H9 (cell line): ENCODE results near the gene HBP1. TPM values are rescaled to one million over a fixed set of nuclear protein-coding genes. Genes with fewer than 3 reads are reported as not detected.

Experiments
- DNase-seq: peaks from one replicate; pipeline ENCODE4 v3.0.0-alpha.2; 2017
- H2AFZ ChIP-seq: one replicate; pipeline ENCODE4 v1.6.1; 2013; ENCODE audit warnings: mild to moderate bottlenecking, low read length, control low read depth, moderate library complexity
- H2AK5ac ChIP-seq: 2 replicates; pipeline ENCODE4 v1.6.1; 2013; ENCODE audit warnings: low read length, control low read depth, mixed read lengths; ENCODE audit not compliant: insufficient read length
- H2BK120ac ChIP-seq: one replicate; pipeline ENCODE4 v1.6.1; 2013; ENCODE audit warnings: low read depth, mild to moderate bottlenecking, low read length, control low read depth, inconsistent platforms; ENCODE audit not compliant: poor library complexity, severe bottlenecking
- H2BK12ac ChIP-seq: 2 replicates; pipeline ENCODE4 v1.6.1; 2013; ENCODE audit warnings: low read length, control low read depth, mixed read lengths, low read depth; ENCODE audit not compliant: insufficient read length
- H2BK15ac ChIP-seq: 2 replicates; pipeline ENCODE4 v1.6.1; 2013; ENCODE audit warnings: low read depth, low read length, control low read depth
- H2BK20ac ChIP-seq: one replicate; pipeline ENCODE4 v1.6.1; 2013; ENCODE audit warnings: low read depth, mild to moderate bottlenecking, low read length, control low read depth, inconsistent platforms; ENCODE audit not compliant: poor library complexity, severe bottlenecking
- H2BK5ac ChIP-seq: 2 replicates; pipeline ENCODE4 v1.6.1; 2013; ENCODE audit warnings: low read length, control low read depth, mixed read lengths; ENCODE audit not compliant: insufficient read length
- H3K14ac ChIP-seq: 2 replicates; pipeline ENCODE4 v1.6.1; 2013; ENCODE audit warnings: low read length, control low read depth; ENCODE audit not compliant: insufficient read depth
- H3K18ac ChIP-seq: 2 replicates; pipeline ENCODE4 v1.6.1; 2013; ENCODE audit warnings: low read depth, mild to moderate bottlenecking, mixed read lengths, low read length, control low read depth; ENCODE audit not compliant: insufficient read length
- H3K23ac ChIP-seq: 2 replicates; pipeline ENCODE4 v1.6.1; 2013; ENCODE audit warnings: low read length, control low read depth, mixed read lengths, low read depth; ENCODE audit not compliant: insufficient read length
- H3K23me2 ChIP-seq: 2 replicates; pipeline ENCODE4 v1.6.1; 2013; ENCODE audit warnings: low read depth, mild to moderate bottlenecking, mixed read lengths, low read length, control low read depth; ENCODE audit not compliant: insufficient read length, poor library complexity, severe bottlenecking
- H3K27ac ChIP-seq: 2 replicates; pipeline ENCODE4 v1.5.1; 2013; ENCODE audit warnings: low read length, control low read depth, mixed read lengths, low read depth; ENCODE audit not compliant: insufficient read length
- H3K27me3 ChIP-seq: 2 replicates; pipeline ENCODE4 v1.6.1; 2013; ENCODE audit warnings: low read length, control low read depth, inconsistent platforms; ENCODE audit not compliant: insufficient read depth
- H3K4ac ChIP-seq: 2 replicates; pipeline ENCODE4 v1.6.1; 2013; ENCODE audit warnings: low read depth, mild to moderate bottlenecking, control low read depth, inconsistent platforms, low read length, moderate library complexity
- H3K4me1 ChIP-seq: 2 replicates; pipeline ENCODE4 v1.6.1; 2013; ENCODE audit warnings: low read length, control low read depth, inconsistent platforms; ENCODE audit not compliant: insufficient read depth
- H3K4me2 ChIP-seq: 2 replicates; pipeline ENCODE4 v1.6.1; 2013; ENCODE audit warnings: low read length, control low read depth, mixed read lengths; ENCODE audit not compliant: insufficient read length, insufficient read depth
- H3K56ac ChIP-seq: 2 replicates; pipeline ENCODE4 v1.6.1; 2013; ENCODE audit warnings: low read depth, mild to moderate bottlenecking, mixed read lengths, low read length, control low read depth; ENCODE audit not compliant: insufficient read length
- H3K79me1 ChIP-seq: 2 replicates; pipeline ENCODE4 v1.6.1; 2013; ENCODE audit warnings: low read depth, mild to moderate bottlenecking, moderate library complexity, low read length, control low read depth, inconsistent platforms; ENCODE audit not compliant: insufficient read depth, poor library complexity, severe bottlenecking
- H3K79me2 ChIP-seq: 2 replicates; pipeline ENCODE4 v1.6.1; 2013; ENCODE audit warnings: low read length, control low read depth, inconsistent platforms; ENCODE audit not compliant: insufficient read depth
- H3K9ac ChIP-seq: 2 replicates; pipeline ENCODE4 v1.6.1; 2013; ENCODE audit warnings: low read length, control low read depth, mixed read lengths; ENCODE audit not compliant: insufficient read length; ENCODE audit errors: extremely low read depth
- H3K9me3 ChIP-seq: one replicate; pipeline ENCODE4 v1.6.1; 2013; ENCODE audit warnings: low read depth, low read length, inconsistent platforms; ENCODE audit not compliant: control insufficient read depth
- H3T11ph ChIP-seq: one replicate; pipeline ENCODE4 v1.6.1; 2013; ENCODE audit warnings: mild to moderate bottlenecking, low read length, control low read depth, inconsistent platforms
- H4K20me1 ChIP-seq: one replicate; pipeline ENCODE4 v1.6.1; 2013; ENCODE audit not compliant: control insufficient read depth, insufficient read length, insufficient read depth
- H4K5ac ChIP-seq: 2 replicates; pipeline ENCODE4 v1.6.1; 2013; ENCODE audit warnings: low read depth, mild to moderate bottlenecking, mixed read lengths, low read length, control low read depth; ENCODE audit not compliant: insufficient read length
- H4K8ac ChIP-seq: replicated peaks from 2 replicates; pipeline ENCODE4 v1.6.1; 2013; ENCODE audit warnings: low read length, control low read depth, mixed read lengths, low read depth; ENCODE audit not compliant: insufficient read length
- H4K91ac ChIP-seq: 2 replicates; pipeline ENCODE4 v1.6.1; 2013; ENCODE audit warnings: low read depth, mild to moderate bottlenecking, moderate library complexity, mixed read lengths, low read length, control low read depth; ENCODE audit not compliant: insufficient read length
- H3K27ac Mint-ChIP-seq, 3 experiments: 2 replicates in 2 of 3; 3 replicates in 1 of 3; pipeline ENCODE4 v1.8.0; 2020 to 2021; ENCODE audit warnings: mixed read lengths in 3 of 3, mild to moderate bottlenecking in 1 of 3, moderate library complexity in 1 of 3
- H3K27me3 Mint-ChIP-seq: 2 replicates; pipeline ENCODE4 v1.8.0; 2021; ENCODE audit warnings: low read depth, mild to moderate bottlenecking, moderate library complexity, mixed read lengths
- H3K36me3 Mint-ChIP-seq, 3 experiments: 2 replicates in 2 of 3; 3 replicates in 1 of 3; pipeline ENCODE4 v1.8.0; 2020 to 2021; ENCODE audit warnings: low read depth in 3 of 3, mixed read lengths in 3 of 3; ENCODE audit not compliant: insufficient read depth in 1 of 3
- H3K4me1 Mint-ChIP-seq, 2 experiments: 2 replicates each; pipeline ENCODE4 v1.8.0; 2020; ENCODE audit warnings: mixed read lengths in 2 of 2
- H3K4me3 Mint-ChIP-seq, 2 experiments: 2 replicates in 1 of 2; 3 replicates in 1 of 2; pipeline ENCODE4 v1.8.0; 2020 to 2021; ENCODE audit warnings: mild to moderate bottlenecking in 2 of 2, mixed read lengths in 2 of 2, moderate library complexity in 1 of 2
- H3K9me3 Mint-ChIP-seq, 2 experiments: 2 replicates in 1 of 2; 3 replicates in 1 of 2; pipeline ENCODE4 v1.8.0; 2020; ENCODE audit warnings: mild to moderate bottlenecking in 2 of 2, mixed read lengths in 2 of 2, moderate library complexity in 1 of 2
- CTCF ChIP-seq: fragments of 200-600 bp; sonication (generic); conservative IDR thresholded peaks from 3 replicates; pipeline ENCODE4 v1.8.0; 2021; ENCODE audit warnings: antibody characterized with exemption, mild to moderate bottlenecking
- WGBS: extraction: QIAGEN DNeasy Blood & Tissue Kit; methylation state at CpG from one replicate; pipeline ENCODE4 v1.1.7; 2013; ENCODE audit warnings: missing lambda C conversion rate, low lambda C conversion rate, mixed read lengths; ENCODE audit not compliant: insufficient read length; ENCODE audit errors: extremely low coverage; 5-methylcytosine and 5-hydroxymethylcytosine counted together
- total RNA-seq: library from RNA; stranded (reverse); gene quantifications from 2 replicates; pipeline ENCODE4 v1.2.1, GENCODE V29; 2021

Gene HBP1
- total RNA-seq, 1 experiment from 2014 or later: 27.6 TPM

GRCh38 chr7:107212725-107213124, 43.9 kb downstream of the HBP1 start:
- no peak overlapping the region for H3K27ac ChIP-seq
- H3K79me2 ChIP-seq: no peaks in the 10 kb centered on the region
- no CpG with 5 or more reads among the region's 2 CpGs for WGBS
- TF ChIP-seq CTCF: no peak
- H2BK12ac ChIP-seq: no peak overlapping the region
- peak overlapping the region in 1 of 3 experiments; percentile 41; a peak in 1 of 7 replicates for H3K27ac Mint-ChIP-seq
- H2AK5ac ChIP-seq: no peak overlapping the region
- DNase-seq: no peak
- H3K56ac ChIP-seq: no peak overlapping the region
- no peak overlapping the region for H3K14ac ChIP-seq
- H4K8ac ChIP-seq: no peak overlapping the region
- H2AFZ ChIP-seq: no peak overlapping the region
- no peaks in the 10 kb centered on the region for H4K20me1 ChIP-seq
- no peak overlapping the region for H3K18ac ChIP-seq
- no peak overlapping the region for H2BK20ac ChIP-seq
- no peak overlapping the region for H2BK15ac ChIP-seq
- H2BK120ac ChIP-seq: no peak overlapping the region
- H3K27me3 ChIP-seq: no peaks in the 10 kb centered on the region
- peaks cover 9 to 13% (median 12%) of the 10 kb centered on the region in 3 experiments; a peak in 6 of 7 replicates for H3K36me3 Mint-ChIP-seq
- no peaks in the 10 kb centered on the region for H3K27me3 Mint-ChIP-seq
- peaks cover 0 to 4% of the 10 kb centered on the region in 2 experiments; a peak in 2 of 4 replicates for H3K4me1 Mint-ChIP-seq
- H3K23me2 ChIP-seq: no peaks in the 10 kb centered on the region
- H3K9me3 Mint-ChIP-seq: peaks cover 0 to 2% of the 10 kb centered on the region in 2 experiments; a peak in 2 of 5 replicates
- no peak overlapping the region for H3K9ac ChIP-seq
- no peak overlapping the region for H4K91ac ChIP-seq
- no peak overlapping the region for H3K4me3 Mint-ChIP-seq
- no peak overlapping the region for H3T11ph ChIP-seq
- no peaks in the 10 kb centered on the region for H3K4me1 ChIP-seq
- no peak overlapping the region for H3K4me2 ChIP-seq
- H2BK5ac ChIP-seq: no peak overlapping the region
- H3K9me3 ChIP-seq: no peaks in the 10 kb centered on the region
- H3K79me1 ChIP-seq: no peaks in the 10 kb centered on the region
- H3K23ac ChIP-seq: no peak overlapping the region
- H3K4ac ChIP-seq: no peak overlapping the region
- H4K5ac ChIP-seq: no peak overlapping the region
